GM21423 (cell line): ENCODE results near the gene ETHE1.

Experiments used
- ATAC-seq: cut with Tn5 transposase; IDR thresholded peaks from one replicate; pipeline ENCODE4 v1.9.1; 2021; ENCODE audit warnings: mild to moderate bottlenecking, moderate library complexity; ENCODE audit not compliant: unreplicated experiment

Gene ETHE1

GRCh38 chr19:43526884-43527859 is at the start of gene ETHE1:
Gene ETHE1 (minus strand): TSS chr19:43527201. CDS start chr19:43527177, 24 bp downstream.
- peak; percentile 61 for ATAC-seq

- ATAC-seq = no peak
These were observed 49.2 kb upstream of the ETHE1 start for GRCh38 chr19:43575955-43576878.

GRCh38 chr19:43575156-43575950 is 48.4 kb upstream of the ETHE1 start, which contains the start of the genes PINLYP and XRCC1:
Gene PINLYP (plus strand): TSS chr19:43575801. CDS start chr19:43577192, 1,391 bp downstream.
Gene XRCC1 (minus strand): TSS chr19:43575527. CDS start chr19:43575458, 69 bp downstream.
- ATAC-seq = peak; percentile 95

GRCh38 chr19:43574424-43575155 is 47.6 kb upstream of the ETHE1 start:
- ATAC-seq = no peak

GRCh38 chr19:43572171-43572588 is 45.2 kb upstream of the ETHE1 start:
- no peak for ATAC-seq

- ATAC-seq = no peak
These were observed 43.3 kb upstream of the ETHE1 start for GRCh38 chr19:43570174-43570791.

- no peak for ATAC-seq
These were observed 42.7 kb upstream of the ETHE1 start for GRCh38 chr19:43569657-43570056.

- no peak for ATAC-seq
These were observed 37.8 kb upstream of the ETHE1 start for GRCh38 chr19:43564800-43565199.

- no peak for ATAC-seq
These were observed 36.9 kb upstream of the ETHE1 start for GRCh38 chr19:43563816-43564457.

GRCh38 chr19:43562698-43563241 is 35.8 kb upstream of the ETHE1 start:
- peak; percentile 71 for ATAC-seq

GRCh38 chr19:43562226-43562697 is 35.3 kb upstream of the ETHE1 start:
- ATAC-seq = no peak

GRCh38 chr19:43561139-43561970 is 34.4 kb upstream of the ETHE1 start:
- no peak for ATAC-seq

- ATAC-seq = no peak
These were observed 33.7 kb upstream of the ETHE1 start for GRCh38 chr19:43560687-43561086.

GRCh38 chr19:43555185-43555770 is 28.3 kb upstream of the ETHE1 start:
- ATAC-seq = no peak

- no peak for ATAC-seq
These were observed 27.4 kb upstream of the ETHE1 start for GRCh38 chr19:43554317-43554895.

- no peak for ATAC-seq
These were observed 26.7 kb upstream of the ETHE1 start for GRCh38 chr19:43553656-43554055.

- ATAC-seq = no peak
These were observed 25.6 kb upstream of the ETHE1 start for GRCh38 chr19:43552616-43553015.
